Cardiac fibroblast (primary cell): ENCODE data around the gene MAMSTR.
"Not testable (repeated sequence)": the region's sequence is repeated elsewhere in the genome, so short reads cannot be mapped to it uniquely, and the experiment has no call there.

Experiments used
- DNase-seq, 2 donors: peaks; one replicate each; pipeline versions ENCODE4 v3.0.0 to v3.0.0-alpha.2; 2010; ENCODE audit warnings: low read depth in 2 of 2
- H3K4me3 ChIP-seq, 2 donors: replicated peaks in 1 of 2; 1 replicate in 1 of 2; 2 replicates in 1 of 2; pipeline ENCODE4 v1.5.1; 2011; ENCODE audit warnings: low read depth in 2 of 2, low read length in 2 of 2, mild to moderate bottlenecking in 2 of 2, moderate library complexity in 1 of 2
- CTCF ChIP-seq: IDR thresholded peaks from one replicate; pipeline ENCODE4 v1.5.1; 2011; ENCODE audit warnings: low read depth, mild to moderate bottlenecking, low read length, inconsistent platforms

Gene MAMSTR

DNA sequence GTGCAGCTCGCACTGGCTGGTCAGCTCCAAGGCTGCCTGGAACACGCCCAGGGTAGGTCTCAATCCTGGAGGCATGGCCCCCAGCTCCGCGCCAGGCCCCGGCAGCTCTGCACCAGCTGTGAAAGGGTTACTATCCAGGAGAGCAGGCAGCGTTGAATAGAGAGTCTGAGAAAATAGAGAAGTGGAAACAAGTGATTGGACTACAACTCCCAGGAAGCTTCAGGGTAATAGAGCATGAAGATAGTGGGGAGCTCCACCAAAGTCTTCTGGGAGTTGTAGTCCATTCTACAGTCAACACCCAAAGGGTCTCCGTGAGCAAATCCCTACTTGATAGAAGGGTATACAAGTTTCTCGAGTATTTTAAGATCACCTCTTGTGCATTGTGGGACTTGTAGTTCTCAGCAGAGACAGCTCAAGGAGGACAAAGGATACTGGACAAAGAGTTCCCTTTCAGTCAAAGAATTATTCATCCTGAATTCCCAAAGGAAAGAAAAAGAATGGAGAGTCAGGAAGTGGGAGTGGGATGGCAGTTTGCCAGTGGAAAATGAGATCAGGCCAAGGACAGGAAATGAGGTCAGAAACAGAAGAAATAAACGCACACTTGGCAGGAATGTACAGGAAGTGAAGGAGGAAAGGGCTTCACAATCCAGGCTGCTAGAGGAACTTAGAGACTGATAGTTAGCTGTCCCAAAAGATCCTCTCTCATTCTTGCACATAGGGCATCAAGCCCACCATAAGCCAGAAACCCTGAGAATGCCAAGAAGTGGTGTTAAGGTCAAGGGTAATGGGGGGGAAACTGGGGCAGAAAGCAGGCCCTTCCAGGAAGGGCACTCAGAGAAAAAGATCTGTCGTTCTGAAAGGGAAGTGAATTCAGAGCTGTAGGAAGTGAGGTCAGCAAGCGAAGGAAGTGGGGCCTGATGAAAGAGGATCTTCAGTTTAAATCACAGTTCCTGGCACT lies 5.5 kb upstream of the MAMSTR start:
- no peak for TF ChIP-seq CTCF
- DNase-seq, result peak; percentile 98 to 99
- peak overlapping the region in 1 of 2 donors; percentile 11 for H3K4me3 ChIP-seq

DNA sequence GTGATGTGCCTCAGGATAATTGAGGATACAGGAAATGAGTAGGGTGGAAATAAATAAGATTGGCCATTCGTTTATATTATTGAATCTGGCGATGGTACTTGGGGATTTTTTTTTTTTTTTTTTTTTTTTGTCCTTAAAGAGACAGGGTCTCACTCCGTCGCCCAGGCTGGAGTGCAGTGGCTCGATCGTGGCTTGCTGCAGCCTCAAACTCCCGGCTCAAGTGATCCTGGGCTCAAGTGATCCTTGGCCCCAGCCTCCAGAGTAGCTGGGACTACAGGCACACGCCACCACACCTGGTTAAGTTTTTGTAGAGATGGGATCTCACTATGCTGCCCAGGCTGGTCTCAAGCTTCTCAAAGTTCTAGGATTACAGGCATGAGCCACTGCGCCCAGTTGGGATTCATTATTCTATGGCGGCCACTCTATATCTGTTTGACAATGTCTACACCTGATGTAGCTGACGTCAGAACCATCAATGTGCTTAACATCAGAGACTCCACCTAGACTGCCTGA lies 2.7 kb upstream of the MAMSTR start:
- TF ChIP-seq CTCF, result no peak
- no peak overlapping the region for H3K4me3 ChIP-seq

GRCh38 chr19:48720613-48721296 lies 1.2 kb upstream of the MAMSTR start:
- peak overlapping the region; percentile 56 to 69 for H3K4me3 ChIP-seq
- DNase-seq, result peak; percentile 100
- TF ChIP-seq CTCF, result peak; percentile 3

More for the DNA sequence above, 2.7 kb upstream of the MAMSTR start:
- no peak for DNase-seq

DNA sequence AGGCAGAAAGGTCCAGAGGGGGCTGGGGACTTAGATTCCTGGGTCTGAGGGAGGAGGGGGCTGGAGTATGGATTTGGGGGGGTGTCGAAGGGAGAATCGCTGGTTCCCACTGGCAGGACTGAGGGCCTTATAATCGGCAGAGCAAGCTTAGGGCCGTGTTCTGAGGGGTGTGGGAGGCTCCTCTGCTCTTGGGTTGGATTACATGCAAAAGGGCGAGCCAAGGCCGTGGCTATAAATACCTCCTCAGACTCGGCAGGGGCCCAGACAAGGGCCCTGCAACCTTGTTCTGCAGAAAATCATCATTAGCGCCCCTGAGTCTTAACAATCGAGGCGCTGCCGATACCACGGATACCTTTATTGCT lies 707 bp upstream of the MAMSTR start:
- peak overlapping the region in 1 of 2 donors; percentile 69 for H3K4me3 ChIP-seq
- no peak for TF ChIP-seq CTCF
- peak in 1 of 2 donors; percentile 49 for DNase-seq

- DNase-seq, result no peak
- no peak overlapping the region for H3K4me3 ChIP-seq
Observed at GRCh38 chr19:48718711-48719231, 754 bp downstream of the MAMSTR start.

DNA sequence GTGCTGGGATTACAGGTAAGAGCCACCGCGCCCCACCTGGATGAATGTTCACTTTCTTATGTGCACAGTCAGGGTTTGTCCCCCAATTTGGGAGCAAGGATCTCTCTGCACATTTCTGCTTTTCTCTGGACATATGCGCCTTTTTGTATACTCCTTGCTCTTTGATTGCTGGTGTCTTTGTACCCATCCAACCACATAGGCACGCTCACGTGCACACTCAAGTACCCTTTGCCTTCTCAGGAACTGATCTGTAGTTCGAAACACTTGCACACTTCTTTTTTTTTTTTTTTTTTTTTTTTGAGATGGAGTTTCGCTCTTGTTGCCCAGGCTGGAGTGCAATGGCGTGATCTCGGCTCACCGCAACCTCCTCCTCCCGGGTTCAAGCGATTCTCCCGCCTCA lies 1.4 kb downstream of the MAMSTR start:
- not testable (repeated sequence) for DNase-seq, H3K4me3 ChIP-seq

More at GRCh38 chr19:48718711-48719231, 754 bp downstream of the MAMSTR start:
- no peak for TF ChIP-seq CTCF
